Activated CD4-positive, alpha-beta T cell treated with anti-CD3 and anti-CD28 coated beads, Interleukin-2, Interleukin-6, amounts not matched to agents 100 ng/mL and 50 ng/mL, durations not matched to agents 16 hours and 8 hours (primary cell): ENCODE measurements around the gene FIGN.

Experiments
- DNase-seq: peaks from one replicate; pipeline ENCODE4 v3.0.0-alpha.2; 2020

FIGN gene, protein sequence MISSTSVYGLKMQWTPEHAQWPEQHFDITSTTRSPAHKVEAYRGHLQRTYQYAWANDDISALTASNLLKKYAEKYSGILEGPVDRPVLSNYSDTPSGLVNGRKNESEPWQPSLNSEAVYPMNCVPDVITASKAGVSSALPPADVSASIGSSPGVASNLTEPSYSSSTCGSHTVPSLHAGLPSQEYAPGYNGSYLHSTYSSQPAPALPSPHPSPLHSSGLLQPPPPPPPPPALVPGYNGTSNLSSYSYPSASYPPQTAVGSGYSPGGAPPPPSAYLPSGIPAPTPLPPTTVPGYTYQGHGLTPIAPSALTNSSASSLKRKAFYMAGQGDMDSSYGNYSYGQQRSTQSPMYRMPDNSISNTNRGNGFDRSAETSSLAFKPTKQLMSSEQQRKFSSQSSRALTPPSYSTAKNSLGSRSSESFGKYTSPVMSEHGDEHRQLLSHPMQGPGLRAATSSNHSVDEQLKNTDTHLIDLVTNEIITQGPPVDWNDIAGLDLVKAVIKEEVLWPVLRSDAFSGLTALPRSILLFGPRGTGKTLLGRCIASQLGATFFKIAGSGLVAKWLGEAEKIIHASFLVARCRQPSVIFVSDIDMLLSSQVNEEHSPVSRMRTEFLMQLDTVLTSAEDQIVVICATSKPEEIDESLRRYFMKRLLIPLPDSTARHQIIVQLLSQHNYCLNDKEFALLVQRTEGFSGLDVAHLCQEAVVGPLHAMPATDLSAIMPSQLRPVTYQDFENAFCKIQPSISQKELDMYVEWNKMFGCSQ

DNA sequence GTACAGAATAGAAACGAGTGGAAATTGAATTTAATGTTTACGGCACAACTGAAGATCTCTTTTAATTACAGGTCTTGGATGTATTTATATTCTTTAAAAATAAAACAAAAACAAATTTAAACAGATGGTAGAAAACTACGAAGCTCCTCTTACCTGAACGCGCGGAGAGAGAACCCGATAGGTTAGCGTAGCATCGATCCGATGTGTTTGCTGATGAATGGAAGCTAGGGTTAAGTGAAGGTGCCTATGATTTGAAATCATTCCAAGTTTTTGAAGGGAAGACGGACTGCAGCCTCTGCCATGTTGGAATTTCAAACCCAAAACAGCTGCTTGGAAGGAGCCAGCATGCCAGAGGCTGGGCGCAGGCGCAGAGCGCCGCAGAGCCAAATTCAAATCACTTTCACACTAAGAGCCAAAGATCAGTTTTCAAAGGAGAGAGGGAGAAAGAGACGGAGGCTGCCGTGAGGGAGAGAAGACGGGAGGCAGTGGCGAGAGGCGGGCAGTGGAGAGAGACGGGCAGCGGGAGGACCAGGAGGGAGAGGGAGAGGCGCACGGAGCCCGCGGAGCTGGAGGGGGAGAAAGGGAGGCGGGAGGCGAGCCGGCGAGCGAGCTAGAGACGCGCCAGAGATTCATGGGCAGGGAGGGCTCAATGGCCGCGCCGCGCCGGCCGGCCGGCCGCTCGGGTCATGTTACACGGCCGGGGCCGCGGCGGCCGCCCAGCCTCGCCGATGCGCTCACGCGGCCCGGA lies at the start of gene FIGN:
FIGN (minus strand) TSS at position 324 of the 748 bp plus-strand sequence. CDS start 1,081 bp downstream, outside the sequence.
- no peak for DNase-seq

DNA sequence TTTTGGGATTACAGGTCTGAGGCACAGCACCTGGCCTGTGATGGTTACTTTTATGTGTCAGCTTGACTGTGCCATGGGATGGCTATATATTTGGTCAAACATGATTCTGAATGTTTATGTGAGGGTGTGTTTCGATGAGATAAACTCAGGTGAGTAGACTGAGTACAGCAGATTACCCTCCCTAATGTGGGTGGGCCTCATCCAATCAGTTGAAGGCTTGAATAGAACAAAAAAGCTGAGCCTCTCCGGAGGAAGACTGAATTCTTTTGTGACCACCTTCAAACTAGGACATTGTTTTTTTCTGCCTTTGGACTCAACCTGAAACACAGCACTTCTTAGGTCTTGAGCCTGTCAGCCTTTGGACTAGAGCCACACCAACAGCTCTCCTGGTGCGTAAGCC lies 49.4 kb upstream of the FIGN start:
- no peak for DNase-seq

DNA sequence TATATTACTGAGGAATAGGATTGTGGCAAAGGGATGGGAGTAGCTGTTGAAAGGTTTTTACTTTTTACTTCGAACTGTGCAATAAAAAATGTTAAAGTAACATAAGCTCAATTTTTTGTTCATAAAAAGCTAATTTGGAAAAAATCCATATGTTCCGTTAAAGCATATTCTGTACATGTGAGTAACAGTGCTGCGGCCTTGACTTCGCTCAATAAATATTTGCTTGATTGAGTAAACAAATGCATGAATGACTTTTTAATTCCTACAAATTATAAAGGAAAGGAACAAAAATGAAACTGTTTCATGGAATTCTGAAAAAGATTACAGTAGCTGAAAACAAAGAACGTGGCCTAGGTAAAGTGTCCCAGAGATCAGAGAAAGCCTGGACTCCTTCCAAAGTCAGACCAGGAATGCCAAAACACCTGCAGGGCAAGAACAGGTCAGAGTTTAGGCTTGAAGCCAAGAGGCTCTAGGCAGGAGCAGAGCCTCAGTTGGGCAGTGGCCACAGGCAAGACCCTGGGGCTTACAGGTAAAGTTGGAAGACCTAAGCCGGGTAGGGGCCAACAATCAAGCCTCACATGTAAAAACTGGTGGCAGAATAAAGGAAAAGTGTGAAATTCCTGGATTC lies 44.3 kb upstream of the FIGN start:
- no peak for DNase-seq

DNA sequence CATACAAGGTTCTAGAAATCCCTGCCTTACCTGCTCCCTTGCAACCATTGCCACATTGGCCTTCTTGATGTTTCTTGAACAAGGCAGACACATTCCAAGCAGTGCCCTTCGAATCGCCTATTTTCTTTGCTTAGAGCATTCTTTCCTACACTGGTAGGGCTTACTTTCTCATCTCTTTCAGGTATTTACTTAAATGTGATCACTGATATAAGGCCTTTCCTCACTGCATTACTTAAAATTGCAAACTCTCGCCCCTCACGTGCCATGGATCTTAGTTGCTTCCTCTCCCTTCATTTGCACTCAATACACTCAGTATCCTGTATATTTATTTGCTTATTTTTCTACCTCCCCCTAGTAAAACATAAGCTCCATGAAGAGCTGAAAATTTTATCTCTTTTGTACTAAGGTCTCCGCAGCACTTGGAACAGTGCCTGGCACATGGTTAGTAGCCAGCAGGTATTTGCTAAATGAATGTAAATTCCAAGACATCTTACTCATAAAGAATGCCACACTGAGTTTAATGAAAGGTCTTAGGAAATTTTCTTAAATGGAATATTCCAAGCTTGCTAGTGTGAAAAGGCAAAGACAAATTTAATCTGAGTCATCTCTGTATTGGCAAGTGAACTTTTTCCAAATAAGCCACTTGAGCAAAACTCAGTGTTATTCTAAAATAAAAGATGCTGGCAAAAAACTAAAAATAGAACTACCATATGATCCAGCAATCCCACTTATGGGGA lies 42.4 kb upstream of the FIGN start:
- no peak for DNase-seq

DNA sequence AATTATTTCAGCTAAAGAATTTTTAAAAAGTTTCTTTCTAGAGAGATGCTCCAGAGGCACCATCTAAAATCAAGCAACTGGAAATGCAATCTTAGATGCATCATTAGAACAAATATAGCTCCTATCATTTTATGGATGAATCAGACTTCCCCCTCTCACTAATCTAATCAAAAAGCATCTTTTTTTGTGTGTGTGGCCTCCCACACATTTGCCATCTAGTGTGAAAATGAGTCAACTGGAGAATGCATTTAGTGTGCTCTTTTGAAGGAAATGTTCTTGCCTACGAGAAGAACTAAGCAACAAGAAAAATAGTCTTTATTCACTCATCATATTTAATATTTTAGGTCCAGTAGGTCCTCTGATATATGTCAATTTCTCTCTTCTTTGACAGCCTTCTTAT lies 39.5 kb upstream of the FIGN start:
- DNase-seq = no peak

DNA sequence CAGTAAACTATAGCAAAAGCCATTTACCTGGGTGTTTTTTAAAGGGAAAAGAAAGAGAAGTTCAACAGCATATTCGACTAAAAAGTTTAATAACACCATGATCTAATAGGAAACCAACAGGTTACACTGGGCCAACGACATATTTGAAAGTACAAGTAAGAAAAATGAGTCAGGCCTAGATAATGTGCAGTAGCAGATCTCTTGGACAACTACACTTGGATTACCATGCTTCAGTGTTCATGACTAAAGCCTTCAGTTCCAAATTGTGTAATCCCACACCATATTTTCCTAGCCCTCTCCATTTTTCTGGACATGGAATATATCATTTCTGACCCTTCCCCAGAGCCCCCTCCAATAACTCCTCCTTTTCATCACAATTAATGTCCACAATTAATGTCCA lies 39.1 kb upstream of the FIGN start:
- DNase-seq = no peak

DNA sequence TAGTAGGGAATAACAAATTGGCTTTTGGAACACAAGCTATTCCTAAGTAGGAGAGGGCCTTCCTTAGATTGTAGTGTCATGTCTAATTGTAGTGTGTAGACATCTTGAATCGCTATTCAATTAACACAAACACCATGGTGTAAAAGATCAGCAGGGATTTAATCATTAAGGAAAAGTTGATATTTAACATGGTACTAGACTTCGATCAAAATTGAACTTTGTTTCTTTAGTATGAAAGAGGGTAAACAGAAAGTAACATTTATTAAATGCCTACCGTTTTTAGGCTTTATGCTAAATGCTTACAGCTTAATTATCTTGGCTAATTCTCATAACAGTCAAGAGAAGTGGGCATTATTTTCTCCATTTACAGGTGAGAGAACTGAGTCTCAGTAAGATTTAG lies 37.5 kb upstream of the FIGN start:
- DNase-seq = no peak

DNA sequence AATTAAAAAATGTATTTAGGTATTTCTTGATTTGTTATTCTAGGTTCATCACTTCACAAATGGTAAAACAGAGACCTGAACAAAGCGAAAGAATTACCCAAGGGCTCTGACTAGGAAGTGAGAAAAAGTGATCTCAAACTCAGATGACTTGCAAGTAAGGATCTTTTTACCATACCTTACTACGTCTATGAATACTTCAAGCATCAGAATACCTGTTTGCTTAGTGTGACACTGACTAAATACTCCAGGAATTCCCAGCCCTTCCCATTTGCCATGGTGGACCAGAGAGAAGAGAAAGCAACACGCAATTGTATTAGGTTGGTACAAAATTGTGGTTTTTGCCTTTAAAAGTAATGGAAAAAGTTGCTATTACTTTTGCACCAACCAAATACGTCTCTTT lies 35.8 kb upstream of the FIGN start:
- no peak for DNase-seq

DNA sequence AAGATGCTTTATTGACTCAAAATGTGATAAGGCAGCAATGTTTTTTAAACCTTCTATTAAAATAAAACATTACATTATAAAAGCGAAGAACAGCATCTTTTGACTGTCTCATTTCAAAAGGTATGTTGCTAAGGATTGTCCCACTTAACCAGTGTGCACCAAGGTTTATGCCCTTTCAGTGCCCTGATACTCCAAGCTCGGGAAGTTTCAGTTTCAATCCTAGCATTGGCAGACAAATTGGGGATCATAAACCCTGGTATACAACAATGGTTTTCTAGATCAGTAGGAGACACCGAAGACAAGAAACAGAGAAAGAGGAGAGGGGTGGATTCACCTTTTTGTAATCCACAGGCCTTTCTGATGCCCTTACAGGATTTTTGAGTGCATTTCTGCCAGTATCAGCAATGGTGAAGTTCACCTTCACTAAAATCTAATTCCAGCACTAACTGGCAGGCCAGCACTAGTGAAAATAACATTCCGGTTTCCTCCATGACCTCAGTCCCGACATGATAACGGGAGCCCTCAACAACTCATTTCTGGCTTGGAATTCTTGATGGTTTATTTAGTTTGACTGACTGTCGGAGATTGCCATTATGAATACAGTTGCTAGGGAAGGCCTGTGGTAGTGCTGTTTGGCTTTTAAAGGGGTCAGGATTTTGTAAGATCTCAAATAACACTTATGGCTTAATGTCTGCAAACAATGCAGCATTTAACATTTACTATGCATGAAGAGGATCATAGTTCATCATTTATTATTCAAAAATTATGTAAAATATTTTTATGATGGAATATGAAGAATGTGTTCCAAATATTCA lies 33.3 kb upstream of the FIGN start:
- DNase-seq = no peak

DNA sequence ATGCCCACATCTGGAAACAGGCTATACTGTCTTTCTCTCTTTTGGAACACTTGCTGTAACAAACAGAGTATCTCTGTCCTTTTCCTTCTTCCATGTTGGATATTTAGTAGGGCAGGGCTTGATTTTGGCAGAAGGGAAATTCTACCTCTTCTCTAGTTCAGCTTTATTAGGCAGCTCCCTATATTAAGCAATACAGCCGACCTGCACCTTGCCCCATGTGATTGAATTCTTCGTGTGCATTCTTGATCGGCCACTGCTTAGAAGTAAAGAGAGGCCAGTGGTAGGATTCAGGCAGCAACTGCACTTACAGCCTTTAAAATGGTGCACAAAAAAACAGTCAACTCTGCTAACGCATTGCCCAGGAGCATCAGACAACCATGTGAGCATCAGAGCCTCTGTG lies 31.3 kb upstream of the FIGN start:
- no peak for DNase-seq

DNA sequence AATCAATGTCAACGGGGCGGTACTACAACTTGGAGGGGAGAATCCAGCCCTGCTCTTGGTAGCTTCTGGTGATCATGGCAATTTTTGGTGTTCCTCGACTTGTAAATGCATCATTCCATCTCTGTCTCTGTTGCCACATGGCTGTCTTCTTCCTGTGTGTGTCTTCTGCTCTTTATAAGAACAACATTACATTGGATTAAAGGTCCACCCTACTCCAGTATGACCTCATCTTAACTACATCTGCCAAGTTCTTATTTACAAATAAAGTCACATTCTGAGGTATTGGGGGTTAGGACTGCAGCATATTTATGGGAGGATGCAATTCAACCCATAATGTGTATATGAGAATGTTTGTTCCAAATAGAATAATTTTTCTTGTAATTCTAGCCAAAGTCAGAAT lies 28.8 kb upstream of the FIGN start:
- no peak for DNase-seq

DNA sequence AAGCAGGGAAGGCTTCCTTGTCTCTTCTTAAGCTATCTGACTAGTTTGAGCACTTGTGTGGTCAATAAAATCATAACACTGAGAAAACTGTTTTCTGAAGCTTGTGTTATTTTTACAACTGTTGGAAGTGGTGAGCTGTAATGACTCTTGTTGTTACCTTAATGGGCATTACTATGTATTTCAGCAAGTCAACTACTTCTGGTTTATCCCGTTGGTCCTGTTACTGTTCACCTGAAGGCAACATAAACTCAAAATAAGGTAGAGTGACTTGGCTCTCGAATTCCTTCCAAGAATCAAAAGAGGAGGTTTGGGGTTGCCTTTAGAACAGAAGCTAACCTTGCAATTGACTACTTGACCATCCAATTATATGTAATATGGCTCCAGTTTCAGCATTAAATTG lies 23.2 kb upstream of the FIGN start:
- no peak for DNase-seq

DNA sequence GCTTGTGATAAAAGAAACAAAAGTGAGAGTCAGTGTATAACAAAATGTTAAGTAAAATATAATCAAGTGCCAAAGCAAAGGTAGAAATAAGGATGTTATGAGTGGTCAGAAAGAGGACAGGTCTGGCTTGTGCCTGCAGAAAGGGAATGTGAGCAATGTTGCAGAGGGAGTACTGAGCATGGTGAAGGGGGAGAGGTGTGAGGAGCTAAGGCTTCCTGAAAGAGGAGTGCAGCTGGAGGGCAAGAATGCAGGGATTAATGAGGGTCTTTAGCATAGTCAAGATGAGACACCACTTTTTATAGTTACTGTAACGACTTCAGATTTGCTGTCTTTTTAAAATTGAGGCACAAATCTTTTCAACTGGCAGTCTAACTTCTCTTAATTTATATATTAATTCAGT lies 22.0 kb upstream of the FIGN start:
- no peak for DNase-seq

DNA sequence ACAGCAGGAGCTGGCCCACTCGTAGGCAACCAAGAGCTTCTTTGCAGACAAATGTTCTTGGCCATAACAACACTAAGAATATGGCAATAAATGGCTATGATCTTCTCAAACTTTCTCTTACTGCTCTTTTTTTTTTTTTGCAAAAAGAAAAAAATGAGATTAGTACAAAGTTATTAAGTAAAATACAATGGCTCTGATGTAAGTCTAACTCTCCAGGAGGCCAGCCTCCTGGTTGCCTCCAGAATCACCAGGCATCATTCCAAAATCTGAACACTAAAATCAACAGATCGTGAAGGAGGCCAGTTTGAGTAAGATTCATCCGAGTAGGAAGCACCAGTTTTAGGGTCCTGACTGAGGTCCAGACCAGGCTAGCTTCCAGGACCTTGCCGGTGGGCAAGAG lies 20.8 kb upstream of the FIGN start:
- DNase-seq = no peak

DNA sequence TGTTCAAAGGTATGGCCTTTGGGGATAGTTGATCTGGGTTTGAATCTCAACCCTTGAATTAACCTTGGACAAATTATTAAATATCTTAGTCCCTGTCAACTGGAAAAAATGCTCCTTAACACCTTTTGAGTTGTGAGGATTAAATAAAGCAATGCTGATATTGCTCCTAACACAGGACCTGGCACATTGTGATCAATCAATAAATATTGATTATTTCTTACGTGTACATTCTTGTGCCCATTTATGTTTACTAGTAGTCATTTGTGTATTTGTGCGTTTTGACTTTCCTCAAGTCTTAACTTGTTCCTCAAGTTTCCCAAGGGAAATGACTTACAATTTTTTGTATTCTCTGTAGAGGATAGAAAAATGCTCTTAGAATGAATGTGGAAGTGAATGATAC lies 19.6 kb upstream of the FIGN start:
- no peak for DNase-seq

DNA sequence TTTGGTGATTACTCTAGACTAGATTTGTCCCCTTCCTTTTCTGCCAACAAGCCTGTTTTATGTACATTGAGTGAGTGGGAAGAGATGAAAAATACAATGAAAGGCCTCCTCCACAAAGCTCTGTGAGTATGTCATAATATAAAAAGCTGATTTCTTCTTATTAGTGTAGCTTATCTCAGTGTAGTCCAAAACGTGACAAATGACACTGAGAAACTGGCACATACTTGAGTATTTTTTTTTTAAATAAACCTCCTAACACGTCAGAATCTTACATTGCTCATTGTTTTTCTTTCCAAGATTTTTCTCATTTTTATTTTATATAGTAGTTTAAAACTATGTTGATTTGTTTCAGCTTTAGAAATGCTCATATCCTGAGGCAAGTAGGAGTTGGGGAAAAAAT lies 17.9 kb upstream of the FIGN start:
- DNase-seq = no peak

DNA sequence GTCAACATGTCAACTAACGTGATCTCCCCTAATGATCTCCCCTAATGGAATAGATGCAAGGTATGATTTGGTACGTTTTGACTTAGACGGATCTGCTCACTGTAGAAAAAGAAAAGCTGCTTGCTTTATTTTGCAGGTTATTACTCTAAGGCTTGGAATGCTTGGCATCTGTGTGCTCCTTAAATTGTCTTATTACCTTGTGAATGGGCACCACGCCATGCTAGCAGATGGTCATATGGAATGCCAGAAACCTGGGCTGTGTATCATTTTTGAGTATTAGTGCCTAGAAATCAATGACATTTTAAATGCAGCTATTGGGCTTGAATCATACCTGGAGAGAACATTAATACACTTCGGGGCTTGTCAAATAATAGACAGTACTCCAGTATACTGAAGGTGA lies 16.5 kb upstream of the FIGN start:
- no peak for DNase-seq

DNA sequence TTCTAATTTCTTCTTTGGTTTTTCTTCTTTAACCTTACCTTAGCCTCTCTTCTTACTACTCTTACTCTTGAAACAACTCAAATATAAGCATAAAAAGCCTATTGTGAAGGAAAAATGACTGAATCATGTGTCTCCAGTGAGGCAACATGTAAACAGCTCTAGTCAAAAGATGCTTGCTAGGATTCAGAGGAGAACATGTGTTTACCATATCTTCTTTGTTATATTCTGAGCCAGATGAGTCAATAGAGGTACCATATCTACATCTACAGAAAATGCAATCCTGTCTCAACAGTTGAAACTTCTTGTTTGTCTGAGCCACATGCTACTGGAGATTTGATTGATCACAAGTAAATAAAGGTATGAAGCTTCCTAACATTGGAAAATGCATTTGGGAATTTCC lies 15.9 kb upstream of the FIGN start:
- no peak for DNase-seq

DNA sequence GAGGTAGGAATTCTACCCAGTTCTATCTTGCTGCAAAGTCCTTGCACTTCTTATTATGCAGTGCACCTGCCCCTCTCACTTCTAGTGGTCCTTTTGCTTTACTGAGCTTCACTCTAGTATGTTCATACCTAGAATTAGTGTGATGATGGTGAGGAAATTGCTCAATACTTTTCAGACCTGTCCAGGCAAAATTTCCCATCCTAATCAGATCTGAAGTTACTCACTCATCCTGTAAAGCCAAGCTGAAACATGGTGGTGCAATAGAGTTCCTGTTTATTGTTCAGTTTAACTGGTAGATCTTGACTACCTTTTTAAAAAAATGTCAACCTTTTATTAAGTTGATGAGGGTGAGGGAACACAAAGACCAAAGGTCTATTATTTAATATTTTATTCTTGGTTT lies 12.6 kb upstream of the FIGN start:
- no peak for DNase-seq

DNA sequence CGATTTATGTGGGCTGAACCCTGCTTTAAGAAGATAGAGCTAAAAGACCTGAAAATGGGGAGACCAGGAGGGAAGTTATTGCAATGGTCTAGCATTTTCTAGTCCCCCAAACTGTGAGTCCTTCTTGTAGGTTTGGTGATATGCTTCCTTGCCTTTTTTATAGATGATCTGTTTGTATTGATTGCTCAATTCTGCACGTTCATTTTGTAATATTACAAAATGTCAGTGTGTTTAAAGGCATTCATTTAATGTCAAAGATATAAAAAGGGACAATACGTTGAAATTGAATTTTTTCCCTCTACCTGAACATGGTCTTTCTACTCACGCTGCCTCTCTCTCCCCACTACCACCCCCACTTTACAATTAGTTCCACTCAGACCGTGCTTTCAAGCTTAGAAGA lies 5.6 kb upstream of the FIGN start:
- DNase-seq = no peak

DNA sequence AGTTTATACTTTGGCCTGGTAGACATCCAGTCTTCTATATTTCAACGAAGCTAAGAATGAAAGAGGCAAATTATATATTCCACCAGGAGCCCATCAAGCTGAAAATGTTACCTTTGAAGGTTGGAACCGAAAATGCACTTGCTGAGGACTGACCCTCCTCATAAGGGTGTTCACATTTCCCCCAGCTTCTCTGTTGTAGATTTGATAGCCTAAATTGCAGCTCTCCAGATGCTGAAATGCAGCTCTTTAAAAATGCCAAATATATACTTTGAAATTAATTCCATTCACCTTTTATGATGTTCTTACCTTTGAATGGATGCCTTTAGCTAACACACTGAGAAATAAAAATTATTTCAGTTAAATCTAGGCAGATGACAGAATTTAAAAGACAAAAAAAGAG lies 1.8 kb upstream of the FIGN start:
- DNase-seq = no peak

DNA sequence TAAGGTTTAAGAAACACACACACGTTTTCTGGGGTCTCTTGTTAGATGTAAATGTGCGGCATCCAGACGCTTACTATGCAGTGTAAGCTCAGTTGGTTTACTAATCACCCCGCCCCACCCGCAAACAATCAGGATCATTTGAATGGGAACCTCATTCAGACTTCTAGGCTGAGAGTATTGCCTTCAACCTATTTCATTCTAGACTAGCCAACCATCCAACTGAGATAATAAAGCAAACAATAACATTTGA lies 1.3 kb upstream of the FIGN start:
- no peak for DNase-seq
